ENCODE measurements around the gene CLDN7. TPM values are rescaled to one million over a fixed set of nuclear protein-coding genes. Genes with fewer than 3 reads are reported as not detected.

The CLDN7 gene, protein sequence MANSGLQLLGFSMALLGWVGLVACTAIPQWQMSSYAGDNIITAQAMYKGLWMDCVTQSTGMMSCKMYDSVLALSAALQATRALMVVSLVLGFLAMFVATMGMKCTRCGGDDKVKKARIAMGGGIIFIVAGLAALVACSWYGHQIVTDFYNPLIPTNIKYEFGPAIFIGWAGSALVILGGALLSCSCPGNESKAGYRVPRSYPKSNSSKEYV
- 10 to 100 TPM in 4 of 9 donors, 1 to 10 TPM in 5; 2.0 to 35.6 (median 7.0) TPM for total RNA-seq
- 1 to 10 TPM; 1.6 to 9.7 (median 5.3) TPM for polyA plus RNA-seq
- long read RNA-seq, donor 1, partial matches to known transcripts, result 0 of 2 reads
- long read RNA-seq, donor 1, other reads (novel, unspliced or antisense), result 0 of 2 reads
- long read RNA-seq, donor 2, partial matches to known transcripts, result 0 of 1 reads
- long read RNA-seq, donor 2, other reads (novel, unspliced or antisense), result 0 of 1 reads
- long read RNA-seq, donor 3, partial matches to known transcripts, result 0 of 1 reads
- long read RNA-seq, donor 3, other reads (novel, unspliced or antisense), result 0 of 1 reads
- long read RNA-seq, donor 4, transcript CLDN7-207 (3 exons, 485 nt), result major isoform, 5 of 5 reads
- long read RNA-seq, donor 4, partial matches to known transcripts, result 0 of 5 reads
- long read RNA-seq, donor 4, other reads (novel, unspliced or antisense), result 0 of 5 reads
- long read RNA-seq, donor 5, partial matches to known transcripts, result 0 of 3 reads
- long read RNA-seq, donor 5, other reads (novel, unspliced or antisense), result 2 of 3 reads
- long read RNA-seq, donor 6, partial matches to known transcripts, result 0 of 1 reads
- long read RNA-seq, donor 6, other reads (novel, unspliced or antisense), result 0 of 1 reads
- long read RNA-seq, donor 7, result 0 reads
- long read RNA-seq, donor 8, partial matches to known transcripts, result 0 of 1 reads
- long read RNA-seq, donor 8, other reads (novel, unspliced or antisense), result 0 of 1 reads
- long read RNA-seq, donor 9, partial matches to known transcripts, result 0 of 2 reads
- long read RNA-seq, donor 9, other reads (novel, unspliced or antisense), result 0 of 2 reads
- long read RNA-seq, donor 10, result 0 reads

DNA sequence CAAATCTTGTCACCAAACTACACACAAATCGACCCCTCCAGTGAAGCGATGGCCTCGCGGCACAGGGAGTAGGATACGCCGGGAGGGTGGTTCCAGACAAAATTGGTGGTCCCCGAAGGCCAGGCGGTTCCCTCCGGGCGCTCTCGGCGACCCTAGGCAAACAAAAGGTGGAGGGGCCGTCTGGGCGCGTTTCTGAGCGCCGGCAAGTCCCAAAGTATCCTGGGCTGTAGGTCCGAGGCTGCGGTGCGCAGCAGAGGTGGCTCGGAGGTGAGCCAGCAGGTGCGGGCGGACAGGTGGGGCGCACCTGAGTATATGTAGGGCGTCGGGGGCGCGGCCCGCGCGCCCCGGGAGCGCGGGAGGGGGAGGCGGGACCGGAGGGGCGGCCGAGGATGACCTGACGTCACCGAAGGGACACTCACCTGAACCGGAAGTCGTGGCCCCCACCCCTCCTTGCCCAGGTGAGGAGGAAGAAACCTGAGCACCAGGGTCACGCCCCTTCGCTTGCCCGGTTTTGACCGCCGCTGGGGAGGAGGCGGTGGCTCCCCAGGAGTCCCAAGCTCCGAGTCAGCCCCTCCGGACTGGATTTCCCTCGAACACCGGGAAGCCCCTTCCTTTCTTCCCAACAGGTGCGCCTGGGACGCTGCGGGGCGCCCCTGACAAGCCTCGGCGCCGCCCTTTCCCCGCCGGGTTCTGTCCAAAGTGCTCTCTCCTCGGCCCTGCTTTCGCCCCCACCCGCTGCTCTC, at the start of gene CLDN7:
Gene CLDN7, minus strand, starts transcription at position 287 of the 743 bp plus-strand sequence. CDS start 435 bp downstream, outside the sequence.
- WGBS, 4 donors, result 16 to 46% (median 36%) methylated on average over 31 to 64 of the region's 64 CpGs
- TF ChIP-seq, protein P1, sequence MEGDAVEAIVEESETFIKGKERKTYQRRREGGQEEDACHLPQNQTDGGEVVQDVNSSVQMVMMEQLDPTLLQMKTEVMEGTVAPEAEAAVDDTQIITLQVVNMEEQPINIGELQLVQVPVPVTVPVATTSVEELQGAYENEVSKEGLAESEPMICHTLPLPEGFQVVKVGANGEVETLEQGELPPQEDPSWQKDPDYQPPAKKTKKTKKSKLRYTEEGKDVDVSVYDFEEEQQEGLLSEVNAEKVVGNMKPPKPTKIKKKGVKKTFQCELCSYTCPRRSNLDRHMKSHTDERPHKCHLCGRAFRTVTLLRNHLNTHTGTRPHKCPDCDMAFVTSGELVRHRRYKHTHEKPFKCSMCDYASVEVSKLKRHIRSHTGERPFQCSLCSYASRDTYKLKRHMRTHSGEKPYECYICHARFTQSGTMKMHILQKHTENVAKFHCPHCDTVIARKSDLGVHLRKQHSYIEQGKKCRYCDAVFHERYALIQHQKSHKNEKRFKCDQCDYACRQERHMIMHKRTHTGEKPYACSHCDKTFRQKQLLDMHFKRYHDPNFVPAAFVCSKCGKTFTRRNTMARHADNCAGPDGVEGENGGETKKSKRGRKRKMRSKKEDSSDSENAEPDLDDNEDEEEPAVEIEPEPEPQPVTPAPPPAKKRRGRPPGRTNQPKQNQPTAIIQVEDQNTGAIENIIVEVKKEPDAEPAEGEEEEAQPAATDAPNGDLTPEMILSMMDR (IDR thresholded peaks at IDR 0.05), result no peak
- TF ChIP-seq POLR2A (IDR thresholded peaks at IDR 0.05), result no peak
- intact Hi-C loops (cut with DNase I), result loop anchor here in 1 of 2 donors (5.0 kb wide), 1 partner anchor 40 kb away; no protein-coding TSS in a partner anchor

DNA sequence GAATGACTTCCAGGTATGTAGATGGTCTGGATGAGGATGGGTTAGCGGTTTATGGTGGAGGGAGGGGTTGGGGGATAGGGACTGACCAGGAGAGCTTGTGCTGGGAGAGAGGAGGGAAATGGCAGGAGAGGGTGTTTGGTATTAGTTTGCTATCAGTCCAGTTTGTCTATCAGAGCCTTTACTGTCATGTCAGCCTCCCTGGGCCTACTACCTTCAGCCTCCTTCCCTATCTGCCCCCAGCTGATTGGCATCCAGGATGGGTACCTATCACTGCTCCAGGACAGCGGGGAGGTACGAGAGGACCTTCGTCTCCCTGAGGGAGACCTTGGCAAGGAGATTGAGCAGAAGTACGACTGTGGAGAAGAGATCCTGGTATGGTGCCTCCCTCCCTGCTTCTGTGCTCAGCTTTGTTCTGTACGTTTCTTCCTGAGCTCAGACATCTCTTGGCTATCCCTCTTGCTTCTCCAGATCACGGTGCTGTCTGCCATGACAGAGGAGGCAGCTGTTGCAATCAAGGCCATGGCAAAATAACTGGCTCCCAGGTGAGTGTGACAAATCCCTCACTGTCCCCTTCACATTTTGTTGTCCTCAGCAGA, 48.9 kb upstream of the CLDN7 start:
- H3K9me3 ChIP-seq (replicated peaks in 1 of 3), result no peaks in the 10 kb centered on the region
- intact Hi-C loops (cut with DNase I), result no loop called here
- no peaks in the 10 kb centered on the region for H3K27me3 ChIP-seq
- no peak for DNase-seq
- no peak for TF ChIP-seq POLR2A (IDR thresholded peaks at IDR 0.05)
- TF ChIP-seq, protein P1 (IDR thresholded peaks at IDR 0.05), result no peak
- no peak overlapping the region for H3K4me3 ChIP-seq
- peaks cover 0 to 47% of the 10 kb centered on the region in 2 donors for H3K36me3 ChIP-seq (replicated peaks in 1 of 2)
- WGBS, 4 donors, result 49 to 60% (median 57%) methylated on average over 7 of the region's 7 CpGs
- peaks cover 32 to 63% of the 10 kb centered on the region in 2 donors for H3K4me1 ChIP-seq (replicated peaks in 1 of 2)
- H3K27ac ChIP-seq, result peak overlapping the region in 1 of 5 donors; percentile 31

More for the DNA sequence above, at the start of gene CLDN7:
- Histone ChIP-seq H3K27me3 (no peaks in the 10 kb centered on the region), H3K36me3 (replicated peaks in 1 of 2) (peaks cover 0 to 16% of the 10 kb centered on the region in 2 donors), H3K4me1 (replicated peaks in 1 of 2) (peaks cover 12 to 21% of the 10 kb centered on the region in 2 donors), H3K9me3 (replicated peaks in 1 of 3) (no peaks in the 10 kb centered on the region), H3K4me3 (peak within 1 kb of the TSS in 2 of 4 donors; percentile 14 to 61), H3K27ac (peak within 1 kb of the TSS in 2 of 5 donors; percentile 19 to 81)
- DNase-seq, result no peak

DNA sequence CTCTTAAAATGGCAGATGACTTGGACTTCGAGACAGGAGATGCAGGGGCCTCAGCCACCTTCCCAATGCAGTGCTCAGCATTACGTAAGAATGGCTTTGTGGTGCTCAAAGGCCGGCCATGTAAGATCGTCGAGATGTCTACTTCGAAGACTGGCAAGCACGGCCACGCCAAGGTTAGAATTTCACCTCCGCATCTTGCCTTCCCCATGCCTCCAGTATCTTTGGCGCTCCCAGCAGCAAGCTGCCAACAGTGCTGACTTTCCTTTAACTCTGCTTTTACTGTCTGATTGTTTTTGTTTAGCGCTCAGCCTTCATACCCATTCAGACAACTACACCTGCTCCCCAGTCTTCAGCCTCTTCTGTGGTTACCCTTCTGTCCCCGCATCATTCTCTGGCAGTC, 47.4 kb upstream of the CLDN7 start:
- 73 to 86% (median 82%) methylated on average over 10 to 12 of the region's 12 CpGs for WGBS, 4 donors
- peak overlapping the region in 1 of 4 donors; percentile 88 for H3K4me3 ChIP-seq
- intact Hi-C loops (cut with DNase I), result no loop called here
- peaks cover 23 to 55% of the 10 kb centered on the region in 2 donors for H3K4me1 ChIP-seq (replicated peaks in 1 of 2)
- TF ChIP-seq POLR2A (IDR thresholded peaks at IDR 0.05), result no peak
- TF ChIP-seq, protein P1 (IDR thresholded peaks at IDR 0.05), result no peak
- peaks cover 0 to 47% of the 10 kb centered on the region in 2 donors for H3K36me3 ChIP-seq (replicated peaks in 1 of 2)
- no peaks in the 10 kb centered on the region for H3K27me3 ChIP-seq
- peak overlapping the region in 2 of 5 donors; percentile 98 to 99 for H3K27ac ChIP-seq
- peak in 1 of 7 donors; percentile 29 for DNase-seq
- no peaks in the 10 kb centered on the region for H3K9me3 ChIP-seq (replicated peaks in 1 of 3)

All from adrenal gland (tissue), 19 donors.